Endothelial cell (in vitro differentiated cells): ENCODE measurements around the gene KDSR. TPM values are rescaled to one million over a fixed set of nuclear protein-coding genes. Genes with fewer than 3 reads are reported as not detected.

ENCODE experiments used
- DNase-seq: peaks from one replicate; pipeline ENCODE4 v3.0.0; 2021; ENCODE audit warnings: low spot score
- H3K27ac Mint-ChIP-seq: one replicate; pipeline ENCODE4 v1.8.0; 2021; ENCODE audit warnings: mixed read lengths, inconsistent platforms; ENCODE audit not compliant: unreplicated experiment
- H3K27me3 Mint-ChIP-seq: one replicate; pipeline ENCODE4 v1.8.0; 2021; ENCODE audit warnings: mild to moderate bottlenecking, moderate library complexity, mixed read lengths, inconsistent platforms; ENCODE audit not compliant: unreplicated experiment
- H3K36me3 Mint-ChIP-seq: one replicate; pipeline ENCODE4 v1.8.0; 2021; ENCODE audit warnings: mild to moderate bottlenecking, low read depth, mixed read lengths, inconsistent platforms; ENCODE audit not compliant: unreplicated experiment
- H3K4me1 Mint-ChIP-seq: one replicate; pipeline ENCODE4 v1.8.0; 2021; ENCODE audit warnings: mild to moderate bottlenecking, mixed read lengths, inconsistent platforms; ENCODE audit not compliant: unreplicated experiment
- H3K4me3 Mint-ChIP-seq: one replicate; pipeline ENCODE4 v1.8.0; 2021; ENCODE audit warnings: mild to moderate bottlenecking, mixed read lengths, inconsistent platforms; ENCODE audit not compliant: unreplicated experiment
- H3K9me3 Mint-ChIP-seq: one replicate; pipeline ENCODE4 v1.8.0; 2021; ENCODE audit warnings: mixed read lengths, inconsistent platforms; ENCODE audit not compliant: unreplicated experiment
- total RNA-seq: library from RNA; stranded (reverse); fragmentation: NEBNext Ultra II Directional; extraction: Animal tissue kit (Norgen Biotek cat#: 25700); gene quantifications from one replicate; pipeline ENCODE4 v1.2.1, GENCODE V29; 2021; ENCODE audit not compliant: unreplicated experiment
- TF ChIP-seq, protein P1 (sequence below): fragments of 200-600 bp; sonication (generic); IDR thresholded peaks from one replicate; pipeline ENCODE4 v1.5.0; 2021; ENCODE audit warnings: antibody characterized with exemption; ENCODE audit not compliant: unreplicated experiment

Gene KDSR
- total RNA-seq, 1 donor from 2014 or later: 23.9 TPM

GRCh38 chr18:63318889-63319382, 48.1 kb downstream of the KDSR start:
- peaks cover 17% of the 10 kb centered on the region for H3K27me3 Mint-ChIP-seq
- H3K9me3 Mint-ChIP-seq: no peaks in the 10 kb centered on the region
- no peak for DNase-seq
- peaks cover 34% of the 10 kb centered on the region for H3K4me1 Mint-ChIP-seq
- H3K36me3 Mint-ChIP-seq: peaks cover 12% of the 10 kb centered on the region
- TF ChIP-seq, protein P1, sequence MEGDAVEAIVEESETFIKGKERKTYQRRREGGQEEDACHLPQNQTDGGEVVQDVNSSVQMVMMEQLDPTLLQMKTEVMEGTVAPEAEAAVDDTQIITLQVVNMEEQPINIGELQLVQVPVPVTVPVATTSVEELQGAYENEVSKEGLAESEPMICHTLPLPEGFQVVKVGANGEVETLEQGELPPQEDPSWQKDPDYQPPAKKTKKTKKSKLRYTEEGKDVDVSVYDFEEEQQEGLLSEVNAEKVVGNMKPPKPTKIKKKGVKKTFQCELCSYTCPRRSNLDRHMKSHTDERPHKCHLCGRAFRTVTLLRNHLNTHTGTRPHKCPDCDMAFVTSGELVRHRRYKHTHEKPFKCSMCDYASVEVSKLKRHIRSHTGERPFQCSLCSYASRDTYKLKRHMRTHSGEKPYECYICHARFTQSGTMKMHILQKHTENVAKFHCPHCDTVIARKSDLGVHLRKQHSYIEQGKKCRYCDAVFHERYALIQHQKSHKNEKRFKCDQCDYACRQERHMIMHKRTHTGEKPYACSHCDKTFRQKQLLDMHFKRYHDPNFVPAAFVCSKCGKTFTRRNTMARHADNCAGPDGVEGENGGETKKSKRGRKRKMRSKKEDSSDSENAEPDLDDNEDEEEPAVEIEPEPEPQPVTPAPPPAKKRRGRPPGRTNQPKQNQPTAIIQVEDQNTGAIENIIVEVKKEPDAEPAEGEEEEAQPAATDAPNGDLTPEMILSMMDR: no peak
- peak overlapping the region; percentile 97 for H3K4me3 Mint-ChIP-seq
- peak overlapping the region; percentile 86 for H3K27ac Mint-ChIP-seq

- H3K9me3 Mint-ChIP-seq: no peaks in the 10 kb centered on the region
- H3K36me3 Mint-ChIP-seq: peaks cover 12% of the 10 kb centered on the region
- peaks cover 34% of the 10 kb centered on the region for H3K4me1 Mint-ChIP-seq
- H3K27ac Mint-ChIP-seq: no peak overlapping the region
- H3K27me3 Mint-ChIP-seq: peaks cover 17% of the 10 kb centered on the region
- DNase-seq: peak; percentile 68
- H3K4me3 Mint-ChIP-seq: peak overlapping the region; percentile 97
- TF ChIP-seq, protein P1: peak; percentile 73
Measured at GRCh38 chr18:63317982-63318888, 48.8 kb downstream of the KDSR start.

DNA sequence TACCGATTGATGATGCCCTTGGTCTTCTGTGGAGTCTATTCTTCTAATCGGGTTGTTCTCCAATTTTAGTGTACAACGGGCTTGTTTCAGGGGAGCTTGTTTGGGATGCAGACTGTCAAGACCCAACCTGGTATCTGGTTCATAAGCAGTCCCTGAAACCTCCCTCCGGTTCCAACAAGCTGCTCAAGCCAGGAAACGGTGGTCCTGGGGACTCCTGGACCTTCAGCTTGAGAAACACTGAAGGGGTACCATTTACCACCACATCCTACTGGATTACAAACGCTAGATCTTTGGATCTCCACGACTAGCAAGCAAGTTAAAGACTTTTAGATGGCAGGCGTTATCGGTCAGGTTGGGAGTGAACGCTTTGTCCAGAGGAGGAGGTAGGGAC, 49.5 kb downstream of the KDSR start:
- no peaks in the 10 kb centered on the region for H3K9me3 Mint-ChIP-seq
- peaks cover 17% of the 10 kb centered on the region for H3K27me3 Mint-ChIP-seq
- no peak for DNase-seq
- TF ChIP-seq, protein P1: no peak
- H3K4me3 Mint-ChIP-seq: peak overlapping the region; percentile 90
- H3K27ac Mint-ChIP-seq: no peak overlapping the region
- H3K36me3 Mint-ChIP-seq: peaks cover 12% of the 10 kb centered on the region
- peaks cover 29% of the 10 kb centered on the region for H3K4me1 Mint-ChIP-seq

- DNase-seq: no peak
- Mint-ChIP-seq H3K36me3 (peaks cover 12% of the 10 kb centered on the region), H3K4me3 (peak overlapping the region; percentile 90), H3K4me1 (peaks cover 28% of the 10 kb centered on the region), H3K27ac (no peak overlapping the region), H3K27me3 (peaks cover 17% of the 10 kb centered on the region), H3K9me3 (no peaks in the 10 kb centered on the region)
- TF ChIP-seq, protein P1: no peak
Measured at GRCh38 chr18:63316612-63317555, 50.1 kb downstream of the KDSR start.
